GM19455 (cell line): ENCODE measurements around the gene PLXNA4.

Experiments
- ATAC-seq: cut with Tn5 transposase; IDR thresholded peaks from one replicate; pipeline ENCODE4 v1.9.1; 2021; ENCODE audit not compliant: unreplicated experiment

PLXNA4 gene

DNA sequence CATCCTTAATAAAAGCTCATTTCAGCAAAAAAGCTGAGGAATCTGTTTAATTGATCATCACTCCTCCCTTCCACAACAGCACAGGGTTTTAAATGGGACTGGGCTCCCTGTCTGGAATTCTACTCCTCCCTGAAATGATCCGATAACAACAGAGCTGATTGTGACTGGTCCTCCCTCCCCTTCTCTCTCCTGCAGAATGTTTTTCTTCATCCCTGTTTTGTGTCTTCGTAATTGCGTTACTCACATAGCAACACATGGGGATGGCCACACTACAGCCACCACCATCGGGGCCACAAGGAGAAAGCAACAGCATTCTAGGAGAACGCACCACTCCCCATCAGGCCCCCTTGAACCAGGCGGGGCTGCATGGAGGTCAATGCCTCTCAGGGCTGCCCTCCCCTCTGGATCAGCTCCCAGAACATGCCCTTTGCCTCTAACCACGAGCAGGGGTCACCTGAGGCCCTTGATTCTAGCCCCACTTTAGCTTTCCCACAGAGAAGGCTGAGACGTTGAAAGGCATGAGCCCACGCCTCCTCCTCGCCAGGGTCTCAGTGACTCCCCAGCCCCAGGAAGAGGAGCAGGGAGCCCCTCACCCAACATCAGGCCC lies 152.6 kb downstream of the PLXNA4 start:
- no peak for ATAC-seq

DNA sequence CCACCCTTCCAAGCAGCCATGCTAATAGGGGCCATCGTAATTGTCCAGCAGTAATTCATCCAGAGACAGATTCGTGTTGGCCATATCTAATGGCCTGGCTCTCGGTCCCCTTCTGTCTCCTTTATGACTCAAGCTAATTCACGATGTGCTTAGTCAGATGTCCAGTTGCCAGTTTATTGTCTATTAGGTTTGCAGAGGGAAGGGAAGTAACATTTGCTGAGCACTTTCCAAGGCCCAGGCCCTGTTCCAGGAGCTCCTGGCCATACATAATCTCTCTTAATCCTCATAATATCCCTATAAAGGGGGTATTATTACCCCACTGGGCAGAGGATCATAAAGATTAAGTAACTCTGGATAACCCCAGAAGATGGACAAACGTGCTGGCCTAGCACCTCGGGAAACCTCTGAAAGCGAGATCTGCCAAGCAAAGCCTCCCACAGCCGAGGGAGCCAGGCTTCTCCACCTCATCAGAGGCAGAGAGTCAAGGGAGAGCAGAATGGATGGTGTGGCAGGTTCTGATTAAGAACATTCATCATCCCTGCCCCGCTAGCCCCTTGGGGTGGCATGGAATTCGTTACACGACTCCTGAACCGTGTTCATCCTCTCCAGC lies 153.7 kb downstream of the PLXNA4 start:
- ATAC-seq = no peak

DNA sequence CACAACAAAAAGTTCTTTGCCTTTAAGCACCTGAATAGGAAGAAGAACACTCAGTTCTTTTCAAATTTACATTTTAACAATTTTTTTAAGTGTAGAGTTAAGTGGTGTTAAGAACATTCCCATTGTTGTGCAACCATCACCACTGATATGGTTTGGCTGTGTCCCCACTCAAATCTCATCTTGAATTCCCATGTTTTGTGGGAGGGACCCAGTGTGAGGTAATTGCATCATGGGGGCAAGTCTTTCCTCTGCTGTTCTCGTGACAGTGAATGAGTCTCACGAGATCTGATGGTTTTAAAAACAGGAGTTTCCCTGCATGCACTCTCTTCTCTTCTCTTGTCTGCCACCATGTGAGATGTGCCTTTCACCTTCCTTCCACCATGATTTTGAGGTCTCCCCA lies 155.7 kb downstream of the PLXNA4 start:
- no peak for ATAC-seq

DNA sequence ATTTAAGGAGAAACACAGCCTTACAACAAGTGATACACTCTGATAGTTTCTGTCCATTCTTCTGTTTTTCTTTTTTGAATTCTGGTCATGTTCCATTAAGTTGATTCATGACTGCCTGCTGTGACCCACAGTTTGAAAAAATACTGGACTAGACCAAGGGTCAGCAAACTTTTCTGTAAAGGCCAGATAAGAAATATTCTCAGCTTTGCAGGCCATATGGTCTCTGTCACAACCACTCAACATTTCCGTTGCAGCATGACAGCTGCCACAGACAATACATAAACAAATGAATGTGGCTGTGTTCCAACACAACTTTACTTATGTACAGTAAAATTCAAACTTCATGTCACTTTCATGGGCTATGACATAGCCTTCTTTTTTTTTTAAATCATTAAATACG lies 156.7 kb downstream of the PLXNA4 start:
- no peak for ATAC-seq

DNA sequence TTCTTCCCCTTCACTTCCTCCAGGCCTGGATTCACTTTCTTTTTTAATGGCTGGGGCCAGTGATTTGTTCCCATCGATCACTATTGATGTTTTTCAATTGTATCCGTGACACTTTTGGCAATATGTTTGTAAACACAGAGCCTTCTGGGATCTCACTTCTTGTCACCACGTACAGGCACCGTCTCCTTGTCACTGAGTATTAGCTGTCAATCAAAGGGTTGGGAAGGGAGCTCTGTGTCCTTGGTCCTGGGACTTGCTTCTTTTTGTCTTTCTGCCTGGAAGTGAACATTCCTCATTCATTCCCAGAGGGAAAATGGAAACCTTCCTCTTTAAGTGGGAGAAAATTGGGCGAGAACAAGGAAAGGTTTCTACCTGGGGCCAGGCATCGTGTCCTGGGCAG lies 157.4 kb downstream of the PLXNA4 start:
- ATAC-seq = no peak

DNA sequence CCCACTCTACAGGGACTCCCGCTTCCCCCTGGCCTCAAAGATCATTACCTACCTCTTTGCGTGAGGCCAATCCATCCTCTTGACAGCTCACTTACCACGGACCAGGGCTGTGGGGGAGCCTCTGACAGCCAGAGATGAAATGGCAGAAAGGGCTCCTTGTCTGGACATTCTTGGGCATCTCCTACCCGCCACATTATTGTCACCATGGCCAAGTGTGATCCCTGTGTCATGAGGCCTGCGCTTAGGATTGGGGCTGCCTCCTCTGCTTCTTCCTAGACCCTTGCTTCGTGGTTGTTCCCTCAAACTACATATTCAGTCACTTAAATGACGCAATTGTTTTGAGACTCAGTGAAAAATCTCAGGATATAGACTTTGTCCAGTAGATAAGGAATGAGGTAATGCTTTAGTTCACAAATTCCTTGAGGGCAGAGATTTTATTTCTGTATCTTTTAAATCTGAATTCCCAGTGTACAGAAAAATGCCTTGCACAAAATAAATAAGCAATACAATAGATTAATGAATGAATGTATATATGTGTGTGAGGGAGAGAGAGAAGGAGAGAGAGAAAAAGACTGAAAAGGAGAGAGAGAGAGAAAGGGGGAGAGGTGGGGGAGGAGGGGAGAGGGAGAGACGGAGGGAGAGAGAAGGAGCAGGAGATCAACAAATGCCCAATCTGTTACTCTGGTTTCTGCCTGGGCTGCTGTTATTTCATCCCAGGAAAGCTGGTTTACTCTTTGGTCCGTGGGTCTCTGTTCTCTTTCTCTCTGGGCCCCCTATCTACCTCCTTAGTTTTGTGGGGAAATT lies 159.0 kb downstream of the PLXNA4 start:
- ATAC-seq = no peak

DNA sequence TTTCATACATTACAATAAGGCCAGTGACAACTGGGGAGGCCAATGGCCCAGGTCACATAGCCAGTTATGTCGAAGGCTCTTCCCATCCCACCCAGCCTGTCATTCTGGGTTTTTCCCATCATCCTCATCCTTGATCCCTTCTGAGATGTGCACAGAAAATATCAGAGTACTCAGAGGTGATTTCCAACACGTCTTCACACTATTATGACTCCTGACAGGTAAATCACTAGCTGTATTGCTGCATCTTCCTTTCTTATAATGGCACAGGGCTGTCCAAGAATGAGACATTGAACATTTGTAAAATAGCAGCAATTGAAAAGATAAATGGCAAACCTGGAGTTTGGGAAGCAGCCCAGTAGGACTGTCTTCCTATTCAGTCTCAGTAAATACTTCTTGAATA lies 159.9 kb downstream of the PLXNA4 start:
- ATAC-seq = no peak

DNA sequence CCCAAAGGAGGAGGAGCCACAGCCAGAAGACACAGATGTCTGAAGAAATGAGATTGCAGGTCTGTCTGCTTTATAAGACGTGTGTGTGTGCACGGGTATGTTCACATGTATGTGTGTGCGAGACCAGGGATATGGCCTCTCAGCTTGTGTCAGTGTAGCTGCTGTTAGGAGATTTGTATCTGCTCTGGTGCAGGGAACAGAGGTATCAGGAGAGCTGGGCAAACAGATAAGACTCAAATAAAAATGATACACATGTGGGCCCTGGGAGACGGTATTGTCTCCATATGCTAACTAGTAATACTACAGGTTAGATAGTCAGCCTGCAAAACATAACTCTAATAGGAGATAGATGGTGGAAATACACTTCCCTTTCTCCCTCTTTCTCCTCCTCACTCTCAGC lies 161.0 kb downstream of the PLXNA4 start:
- ATAC-seq = no peak

DNA sequence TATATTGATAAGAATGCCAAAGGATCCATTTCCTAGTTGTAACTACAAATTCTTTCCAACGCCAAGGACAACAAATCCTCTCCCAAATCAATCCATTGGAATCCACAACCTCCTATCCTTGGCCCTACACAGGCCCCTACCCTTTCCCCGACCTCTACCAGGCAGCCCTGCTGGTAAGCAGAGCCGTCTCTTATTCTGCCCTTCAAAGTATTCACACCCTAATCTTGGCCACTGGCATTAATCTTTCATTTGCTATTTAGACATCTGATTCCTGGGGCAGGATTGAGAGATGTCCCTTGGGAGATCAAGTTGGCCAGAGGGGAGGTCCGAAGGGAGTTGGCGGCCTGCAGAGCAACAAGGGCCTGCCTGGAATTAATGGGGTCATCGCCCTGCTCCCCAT lies 161.4 kb downstream of the PLXNA4 start:
- ATAC-seq = no peak

DNA sequence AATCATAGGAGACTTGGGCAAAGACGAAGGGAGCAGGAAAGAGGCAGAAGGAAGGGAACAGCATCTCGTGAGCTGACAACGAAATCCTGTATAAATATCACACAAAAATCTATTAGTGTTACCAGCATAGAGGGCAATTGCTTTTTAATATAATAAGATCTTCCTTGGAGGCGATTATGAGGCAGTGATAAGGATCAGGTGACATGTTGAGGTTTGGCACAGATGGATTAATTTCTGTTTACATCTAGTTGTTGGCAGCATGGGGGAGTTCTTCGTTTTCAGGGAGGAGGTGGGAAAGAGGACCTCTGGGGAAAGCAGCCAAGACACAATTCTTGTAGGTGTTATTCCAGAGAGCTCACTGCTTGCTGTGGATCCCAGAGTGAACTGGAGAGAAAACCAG lies 163.8 kb downstream of the PLXNA4 start:
- ATAC-seq = no peak

DNA sequence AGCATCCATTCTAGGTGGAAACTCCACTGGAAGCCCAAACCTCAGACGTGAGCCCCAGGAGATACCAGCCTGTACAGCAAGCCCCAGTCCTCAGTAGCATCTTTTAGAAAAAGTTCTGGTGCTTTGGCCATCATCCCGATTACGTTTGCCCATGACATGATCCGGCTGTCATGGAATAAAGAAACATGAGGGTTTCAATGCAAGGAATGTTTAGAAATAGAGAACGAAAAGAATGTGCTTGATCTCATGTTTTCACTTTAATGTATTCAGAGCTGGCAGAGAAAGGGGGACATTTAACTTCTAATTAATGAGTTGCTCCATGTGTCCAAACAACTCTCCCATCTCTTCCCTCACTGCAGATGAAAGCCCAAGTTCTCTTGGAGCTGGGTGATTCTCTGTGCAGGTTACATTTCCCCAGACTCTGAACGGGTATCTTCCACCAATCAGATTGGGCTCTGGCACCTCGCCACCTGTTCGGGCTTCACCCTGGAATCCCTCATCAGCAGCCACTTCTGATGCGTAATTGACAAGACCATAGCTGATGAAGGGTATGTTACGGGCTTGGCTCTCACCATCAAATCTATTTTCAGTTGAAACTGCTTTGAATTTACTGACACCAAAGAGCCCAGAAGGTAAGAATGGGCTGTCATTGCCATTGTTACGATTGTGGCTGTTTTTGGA lies 165.3 kb downstream of the PLXNA4 start:
- no peak for ATAC-seq

DNA sequence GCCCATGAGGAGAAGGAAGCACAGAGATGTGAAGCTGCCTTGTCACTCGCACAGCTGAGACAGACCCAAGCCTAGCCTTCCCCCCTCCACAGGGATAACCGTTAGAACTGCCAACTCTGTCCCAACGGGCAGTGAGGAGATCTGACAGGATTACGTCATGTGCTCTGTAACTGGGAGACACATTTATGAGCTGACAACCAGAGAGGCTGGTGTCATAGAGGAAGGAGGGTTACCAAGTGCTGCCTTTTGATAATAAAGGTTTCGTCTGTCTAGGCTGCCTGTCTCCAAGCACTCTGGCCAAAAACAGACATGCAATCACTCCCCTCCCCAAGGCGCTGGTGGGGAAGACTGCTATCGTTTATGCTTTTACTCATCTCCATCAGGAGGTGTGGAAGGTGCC lies 165.9 kb downstream of the PLXNA4 start:
- no peak for ATAC-seq

DNA sequence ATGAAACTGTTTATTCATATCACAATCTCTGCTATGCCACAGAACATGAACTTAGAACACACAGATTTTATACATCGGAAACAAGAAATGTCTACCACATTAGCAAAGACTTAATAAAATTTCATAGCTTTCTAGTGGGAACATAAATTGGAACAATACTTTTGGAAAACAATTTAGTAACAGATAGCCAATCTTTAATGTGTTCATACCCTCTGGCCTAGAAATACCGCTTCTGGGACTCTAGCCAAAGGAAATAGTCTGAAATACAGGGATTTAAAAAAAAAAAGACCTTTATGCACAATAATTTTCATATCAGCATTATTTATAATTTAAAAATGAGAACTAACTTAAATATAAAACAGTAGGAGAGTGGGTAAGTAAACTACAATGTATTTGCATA lies 168.5 kb downstream of the PLXNA4 start:
- no peak for ATAC-seq

DNA sequence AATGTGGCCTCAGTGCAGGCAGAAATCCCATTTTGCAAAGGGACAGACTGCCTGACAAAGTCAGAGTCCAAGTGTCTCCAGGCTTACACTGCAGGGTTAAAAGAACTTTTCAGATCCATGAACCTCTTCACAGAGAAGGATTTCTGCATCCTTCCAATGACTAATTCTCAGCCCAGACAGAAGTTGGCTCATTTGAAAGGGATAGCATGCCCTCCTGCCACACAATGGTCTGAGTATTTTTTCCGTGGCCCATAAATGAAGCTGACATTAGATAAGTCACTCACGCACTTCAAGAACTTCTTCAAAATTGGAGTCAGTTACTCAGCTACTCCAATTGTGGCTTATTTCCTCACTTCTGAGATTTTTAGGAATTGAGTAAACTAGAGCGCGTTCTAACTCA lies 170.2 kb downstream of the PLXNA4 start:
- no peak for ATAC-seq

DNA sequence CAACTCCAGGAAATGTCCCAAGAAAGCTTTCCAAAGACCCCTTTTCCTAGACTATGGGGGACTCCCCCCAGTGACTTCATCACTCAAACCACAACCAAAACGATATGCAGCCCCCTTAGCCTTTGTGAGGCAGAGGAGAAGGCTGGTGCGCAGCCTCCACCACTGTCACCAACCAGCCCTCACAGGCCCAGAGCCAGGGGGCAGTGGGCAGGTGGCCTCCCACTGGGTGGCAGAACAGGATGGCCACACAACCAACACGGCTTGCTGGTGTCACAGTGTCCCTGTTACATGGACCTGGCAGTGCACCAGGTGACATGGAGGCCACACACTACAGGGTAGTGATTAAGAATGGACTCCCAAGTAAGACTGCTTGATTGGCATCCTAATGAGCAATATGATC lies 172.0 kb downstream of the PLXNA4 start:
- ATAC-seq = no peak

DNA sequence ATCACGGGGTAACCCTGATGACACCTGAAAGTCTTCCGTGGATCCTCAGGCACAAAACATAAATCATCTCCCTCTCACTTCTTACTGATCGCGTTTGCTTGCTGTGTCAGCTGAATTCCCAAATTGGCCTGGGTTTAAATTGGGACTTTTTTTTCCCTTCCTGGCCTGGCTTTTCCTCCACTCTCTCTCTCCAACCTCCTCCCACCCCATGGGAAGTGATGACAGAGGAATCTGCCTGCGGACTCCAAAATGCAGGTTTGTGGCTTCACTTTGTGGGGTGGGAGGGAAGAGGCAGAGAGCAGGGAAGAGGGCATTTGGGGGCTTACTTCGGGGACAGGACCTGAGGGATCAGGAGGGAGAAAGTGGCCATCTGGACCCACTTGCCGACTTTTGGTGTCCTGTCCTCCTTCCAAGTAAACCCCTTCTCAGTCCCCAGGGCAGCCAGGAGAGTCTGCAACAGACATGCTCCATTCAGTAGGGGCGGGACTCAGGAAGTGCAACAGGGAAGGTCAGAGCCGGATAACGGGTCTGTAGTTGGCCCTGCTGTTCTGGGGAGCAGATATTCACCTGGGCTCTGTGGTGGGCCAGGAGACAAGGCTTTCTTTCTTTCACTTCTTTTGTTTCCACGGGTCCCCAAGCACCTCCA lies 172.7 kb downstream of the PLXNA4 start:
- ATAC-seq = no peak

DNA sequence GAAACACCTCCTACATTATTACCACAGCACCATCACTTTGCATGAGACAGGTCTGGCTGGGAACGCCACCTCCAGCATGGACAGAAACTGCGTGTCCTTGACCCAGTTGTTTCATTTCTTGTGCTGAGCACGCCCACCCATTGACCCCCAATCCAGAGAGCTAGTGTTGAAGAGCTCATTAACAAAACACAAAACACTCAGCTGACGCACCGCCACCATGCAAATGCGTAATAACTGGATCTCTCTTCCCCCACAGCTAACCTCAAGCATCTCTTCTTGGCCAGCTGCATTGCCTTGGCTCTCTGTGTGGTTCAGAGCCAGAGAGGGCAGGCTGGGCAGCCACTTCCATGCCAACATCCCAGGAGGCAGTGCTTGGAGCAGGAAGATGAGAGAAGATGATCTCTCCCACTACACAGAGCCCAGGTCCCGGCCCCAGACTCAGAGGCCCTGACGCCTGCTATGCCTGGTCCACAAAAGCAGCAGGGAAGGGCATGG lies 173.5 kb downstream of the PLXNA4 start:
- no peak for ATAC-seq

DNA sequence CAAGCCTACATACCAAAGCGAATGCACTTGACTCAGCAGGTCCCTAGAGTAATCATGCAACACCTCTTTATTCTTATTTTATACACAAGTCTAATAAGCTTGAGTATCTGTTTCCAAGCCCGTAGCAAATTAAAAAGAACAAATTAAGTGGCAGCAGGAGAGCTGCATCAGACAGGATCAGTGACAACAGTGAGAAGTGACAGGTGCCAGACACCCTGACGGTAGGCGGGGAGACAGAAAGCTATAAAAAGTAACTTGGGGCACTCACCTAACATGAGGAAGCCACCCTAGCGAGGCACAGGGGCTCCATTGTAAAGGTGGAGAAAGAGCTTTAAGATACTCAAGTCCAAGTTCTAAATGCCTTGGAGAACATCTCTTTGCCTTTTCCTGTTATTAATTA lies 174.2 kb downstream of the PLXNA4 start:
- ATAC-seq = no peak

DNA sequence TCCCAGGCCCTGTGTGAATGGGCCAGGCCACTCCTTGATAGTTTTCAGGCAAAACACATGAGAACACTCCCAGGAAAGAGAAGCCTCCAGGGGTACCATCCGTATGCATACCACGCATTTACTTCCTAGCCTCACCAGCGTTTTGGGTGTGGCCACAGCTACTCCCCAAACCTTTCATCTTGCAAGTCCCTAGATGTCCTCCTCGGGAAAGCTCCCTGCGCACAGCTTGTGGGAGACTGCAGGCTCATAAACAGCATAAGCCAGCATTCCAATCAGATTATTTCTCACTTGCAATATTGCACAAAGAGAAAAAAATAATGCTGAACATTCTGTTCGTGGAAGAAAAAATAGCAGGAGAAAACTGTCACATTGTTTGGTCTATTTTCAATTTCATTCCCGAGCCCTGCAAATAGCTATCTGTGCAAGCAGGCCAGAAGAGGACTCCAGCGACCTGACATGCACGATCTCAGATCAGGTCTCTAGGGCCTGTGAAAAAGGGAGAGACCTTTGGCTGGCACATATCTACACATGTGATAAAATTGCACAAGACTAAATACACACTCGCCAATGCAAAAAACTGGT lies 175.6 kb downstream of the PLXNA4 start:
- no peak for ATAC-seq

DNA sequence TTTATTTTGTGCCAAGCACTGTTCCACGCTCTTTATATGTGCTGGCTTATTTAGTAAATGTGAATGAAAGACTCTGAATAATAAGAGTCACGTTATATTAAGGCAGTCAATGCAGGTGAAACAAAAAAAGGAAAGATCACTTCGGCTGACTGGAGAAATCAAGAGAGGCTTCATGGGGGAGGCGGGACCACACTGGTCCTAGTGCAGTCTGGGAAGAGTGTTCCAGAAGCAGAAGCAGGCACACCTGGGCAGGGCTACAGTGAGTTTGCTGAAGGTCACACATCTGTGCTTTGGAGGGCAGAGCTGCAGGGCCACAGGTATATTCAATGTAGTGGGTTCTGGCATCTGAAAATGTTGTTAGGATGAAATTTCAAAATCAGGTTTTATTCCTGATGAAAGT lies 176.9 kb downstream of the PLXNA4 start:
- ATAC-seq = no peak
